WTC11 (cell line): ENCODE measurements around the gene SORD. TPM values are rescaled to one million over a fixed set of nuclear protein-coding genes. Genes with fewer than 3 reads are reported as not detected.

Experiments used
- ATAC-seq: fragments of 200-7000 bp; cut with Tn5 transposase; 2 replicates; pipeline ENCODE4 v1.10.0; 2021; ENCODE audit warnings: mild to moderate bottlenecking, moderate library complexity
- CTCF ChIA-PET: fragments of 300-600 bp; sonication (Branson Sonifier 250); formaldehyde crosslinking; loops from one replicate; lab custom pipeline; 2021; ENCODE audit warnings: antibody characterized with exemption; lab: Charles Lee
- POLR2A ChIA-PET: fragments of 350-600 bp; sonication (Branson Sonifier 250); formaldehyde crosslinking; loops from one replicate; lab custom pipeline; 2021; ENCODE audit warnings: antibody characterized with exemption; lab: Charles Lee
- DNase-seq: peaks from one replicate; pipeline ENCODE4 v3.0.0; 2021; ENCODE audit warnings: low spot score
- H3K27ac Mint-ChIP-seq: 2 replicates; pipeline ENCODE4 v1.8.0; 2021; ENCODE audit warnings: mixed read lengths
- H3K27me3 Mint-ChIP-seq: 2 replicates; pipeline ENCODE4 v1.8.0; 2021; ENCODE audit warnings: low read depth, mild to moderate bottlenecking, moderate library complexity, mixed read lengths
- H3K36me3 Mint-ChIP-seq: 2 replicates; pipeline ENCODE4 v1.8.0; 2021; ENCODE audit warnings: mixed read lengths
- H3K4me1 Mint-ChIP-seq: 2 replicates; pipeline ENCODE4 v1.8.0; 2022; ENCODE audit warnings: mixed read lengths
- H3K4me3 Mint-ChIP-seq: 2 replicates; pipeline ENCODE4 v1.8.0; 2021; ENCODE audit warnings: mild to moderate bottlenecking, moderate library complexity, mixed read lengths
- H3K9me3 Mint-ChIP-seq: 2 replicates; pipeline ENCODE4 v1.8.0; 2021; ENCODE audit warnings: mixed read lengths
- CBFB ChIP-seq: sonication (generic); formaldehyde crosslinking; IDR thresholded peaks from 2 replicates; pipeline ENCODE4 v1.8.1; 2022; ENCODE audit warnings: mild to moderate bottlenecking, low read depth, missing genetic modification reagents
- CREB1 ChIP-seq: sonication (generic); formaldehyde crosslinking; IDR thresholded peaks from 2 replicates; pipeline ENCODE4 v1.8.0; 2023; ENCODE audit warnings: mild to moderate bottlenecking, missing genetic modification reagents
- FOXJ3 ChIP-seq: sonication (generic); formaldehyde crosslinking; IDR thresholded peaks from 2 replicates; pipeline ENCODE4 v1.9.0; 2021; ENCODE audit warnings: missing genetic modification reagents, mild to moderate bottlenecking, borderline replicate concordance
- GTF2I ChIP-seq: fragments of 250-450 bp; sonication (Bioruptor Pico); conservative IDR thresholded peaks from 2 replicates; pipeline ENCODE4 v1.4.0; 2021; ENCODE audit warnings: mild to moderate bottlenecking
- JUN ChIP-seq: sonication (generic); formaldehyde crosslinking; IDR thresholded peaks from 2 replicates; pipeline ENCODE4 v1.8.0; 2023; ENCODE audit warnings: mild to moderate bottlenecking, missing genetic modification reagents
- RELA ChIP-seq: sonication (generic); formaldehyde crosslinking; IDR thresholded peaks from 2 replicates; pipeline ENCODE4 v1.8.1; 2022; ENCODE audit warnings: missing genetic modification reagents, mild to moderate bottlenecking, borderline replicate concordance
- TCF7 ChIP-seq: sonication (generic); formaldehyde crosslinking; IDR thresholded peaks from 2 replicates; pipeline ENCODE4 v1.8.0; 2022; ENCODE audit warnings: mild to moderate bottlenecking, low read depth, missing genetic modification reagents, moderate library complexity
- ZNF263 ChIP-seq: sonication (generic); formaldehyde crosslinking; IDR thresholded peaks from 2 replicates; pipeline ENCODE4 v1.8.1; 2022; ENCODE audit warnings: low read depth, mild to moderate bottlenecking, moderate library complexity, missing genetic modification reagents
- ZNF396 ChIP-seq: fragments of 250-450 bp; sonication (Bioruptor Pico); IDR thresholded peaks from 2 replicates; pipeline ENCODE4 v1.8.0; 2021; ENCODE audit warnings: mild to moderate bottlenecking, moderate library complexity, borderline replicate concordance
- ZNF423 ChIP-seq: fragments of 250-450 bp; sonication (Bioruptor Pico); IDR thresholded peaks from 2 replicates; pipeline ENCODE4 v2.1.2; 2022; ENCODE audit warnings: mild to moderate bottlenecking, moderate library complexity
- total RNA-seq: library from RNA; stranded (reverse); gene quantifications from 3 replicates; pipeline ENCODE4 v1.2.3, GENCODE V29; 2021
- TF ChIP-seq, protein P1 (sequence below): sonication (generic); formaldehyde crosslinking; IDR thresholded peaks from 2 replicates; pipeline ENCODE4 v1.8.0; 2022; ENCODE audit warnings: mild to moderate bottlenecking, missing genetic modification reagents
- TF ChIP-seq, protein P2 (sequence below): sonication (generic); formaldehyde crosslinking; IDR thresholded peaks from 2 replicates; pipeline ENCODE4 v1.8.1; 2022; ENCODE audit warnings: low read depth, missing genetic modification reagents, borderline replicate concordance
- TF ChIP-seq, protein P3 (sequence below): sonication (generic); formaldehyde crosslinking; conservative IDR thresholded peaks from 2 replicates; pipeline ENCODE4 v1.8.1; 2023; ENCODE audit warnings: mild to moderate bottlenecking, low read depth, missing genetic modification reagents, moderate library complexity
- TF ChIP-seq, protein P4 (sequence below): sonication (generic); formaldehyde crosslinking; IDR thresholded peaks from 2 replicates; pipeline ENCODE4 v1.8.1; 2023; ENCODE audit warnings: mild to moderate bottlenecking, missing genetic modification reagents, borderline replicate concordance
- TF ChIP-seq, protein P5 (sequence below): fragments of 250-450 bp; sonication (Bioruptor Pico); IDR thresholded peaks from 2 replicates; pipeline ENCODE4 v1.8.0; 2021; ENCODE audit warnings: mild to moderate bottlenecking
- TF ChIP-seq, protein P6 (sequence below): sonication (generic); formaldehyde crosslinking; IDR thresholded peaks from 2 replicates; pipeline ENCODE4 v1.8.0; 2022; ENCODE audit warnings: missing genetic modification reagents
- TF ChIP-seq, protein P7 (sequence below): sonication (generic); formaldehyde crosslinking; IDR thresholded peaks from 2 replicates; pipeline ENCODE4 v1.8.1; 2023; ENCODE audit warnings: mild to moderate bottlenecking, missing genetic modification reagents, moderate library complexity
- TF ChIP-seq, protein P8 (sequence below): sonication (generic); formaldehyde crosslinking; IDR thresholded peaks from 2 replicates; pipeline ENCODE4 v1.8.0; 2022; ENCODE audit warnings: mild to moderate bottlenecking, missing genetic modification reagents
- TF ChIP-seq, protein P9 (sequence below): fragments of 250-450 bp; sonication (Bioruptor Pico); IDR thresholded peaks from 2 replicates; pipeline ENCODE4 v1.9.0; 2021; ENCODE audit warnings: moderate library complexity, mild to moderate bottlenecking, inconsistent platforms, borderline replicate concordance

The SORD gene
- total RNA-seq, 1 experiment from 2014 or later = 46.2 TPM

DNA sequence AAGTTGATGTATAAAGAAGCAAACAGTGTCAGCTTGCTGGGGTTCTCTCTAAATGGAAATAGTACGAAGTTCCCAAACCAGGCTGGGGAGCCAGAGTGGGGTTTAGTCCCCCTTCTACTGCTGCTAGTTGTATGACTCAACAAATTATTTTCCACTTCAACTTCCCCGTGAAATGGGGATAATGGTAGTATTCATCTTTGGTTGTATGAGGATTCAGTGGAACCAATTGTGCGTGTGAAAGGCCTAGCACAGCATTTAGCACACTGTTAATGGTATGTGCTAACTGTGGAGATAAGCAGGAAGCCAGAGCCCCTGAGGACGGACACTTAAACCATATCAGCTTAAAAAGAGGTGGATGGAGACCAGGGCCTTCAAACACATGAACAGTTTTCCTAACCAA lies 4.2 kb downstream of the SORD start:
- CTCF ChIA-PET = interaction anchor here (1.1 kb wide), 1 partner anchor 91 kb away, joined by 3 read pairs; no protein-coding TSS in a partner anchor

DNA sequence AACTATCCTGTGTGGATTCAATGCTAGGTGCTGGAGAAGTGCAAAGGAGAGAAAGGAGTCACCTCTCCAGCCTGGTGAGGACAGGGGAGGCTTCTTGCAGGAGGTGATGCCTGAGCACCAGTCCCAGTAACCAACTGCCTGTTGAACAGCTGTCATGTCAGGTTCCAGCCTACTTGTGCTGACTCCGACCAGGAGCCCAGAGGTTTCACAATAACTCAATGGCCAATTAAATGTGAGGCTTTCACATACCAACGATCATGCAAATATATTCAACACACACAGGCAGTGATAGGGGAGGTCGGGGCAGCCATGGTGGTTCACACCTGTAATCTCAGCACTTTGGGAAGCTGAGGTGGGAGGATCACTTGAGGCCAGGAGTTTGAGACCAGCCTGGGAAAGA lies 7.7 kb downstream of the SORD start:
- H3K27ac Mint-ChIP-seq = no peak overlapping the region
- POLR2A ChIA-PET = interaction anchor here (0.7 kb wide), 1 partner anchor 36 kb away, joined by 3 read pairs; no protein-coding TSS in a partner anchor
- ATAC-seq = no peak
- CTCF ChIA-PET = interaction anchor here (0.6 kb wide), 2 partner anchors 66 to 414 kb away, joined by 3 read pairs; no protein-coding TSS in a partner anchor
- peaks cover 48% of the 10 kb centered on the region for H3K36me3 Mint-ChIP-seq
- H3K9me3 Mint-ChIP-seq = peaks cover 15% of the 10 kb centered on the region
- H3K4me3 Mint-ChIP-seq = no peak overlapping the region
- H3K4me1 Mint-ChIP-seq = peaks cover 5% of the 10 kb centered on the region
- DNase-seq = no peak
- no peaks in the 10 kb centered on the region for H3K27me3 Mint-ChIP-seq
- no peak for TF ChIP-seq ZNF396 (CRISPR knock-in tag)
- TF ChIP-seq, protein P1, sequence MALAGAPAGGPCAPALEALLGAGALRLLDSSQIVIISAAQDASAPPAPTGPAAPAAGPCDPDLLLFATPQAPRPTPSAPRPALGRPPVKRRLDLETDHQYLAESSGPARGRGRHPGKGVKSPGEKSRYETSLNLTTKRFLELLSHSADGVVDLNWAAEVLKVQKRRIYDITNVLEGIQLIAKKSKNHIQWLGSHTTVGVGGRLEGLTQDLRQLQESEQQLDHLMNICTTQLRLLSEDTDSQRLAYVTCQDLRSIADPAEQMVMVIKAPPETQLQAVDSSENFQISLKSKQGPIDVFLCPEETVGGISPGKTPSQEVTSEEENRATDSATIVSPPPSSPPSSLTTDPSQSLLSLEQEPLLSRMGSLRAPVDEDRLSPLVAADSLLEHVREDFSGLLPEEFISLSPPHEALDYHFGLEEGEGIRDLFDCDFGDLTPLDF (CRISPR knock-in tag) = no peak
- TF ChIP-seq, protein P2, sequence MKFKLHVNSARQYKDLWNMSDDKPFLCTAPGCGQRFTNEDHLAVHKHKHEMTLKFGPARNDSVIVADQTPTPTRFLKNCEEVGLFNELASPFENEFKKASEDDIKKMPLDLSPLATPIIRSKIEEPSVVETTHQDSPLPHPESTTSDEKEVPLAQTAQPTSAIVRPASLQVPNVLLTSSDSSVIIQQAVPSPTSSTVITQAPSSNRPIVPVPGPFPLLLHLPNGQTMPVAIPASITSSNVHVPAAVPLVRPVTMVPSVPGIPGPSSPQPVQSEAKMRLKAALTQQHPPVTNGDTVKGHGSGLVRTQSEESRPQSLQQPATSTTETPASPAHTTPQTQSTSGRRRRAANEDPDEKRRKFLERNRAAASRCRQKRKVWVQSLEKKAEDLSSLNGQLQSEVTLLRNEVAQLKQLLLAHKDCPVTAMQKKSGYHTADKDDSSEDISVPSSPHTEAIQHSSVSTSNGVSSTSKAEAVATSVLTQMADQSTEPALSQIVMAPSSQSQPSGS = no peak
- TF ChIP-seq ZNF423 (CRISPR knock-in tag) = no peak
- TF ChIP-seq, protein P3, sequence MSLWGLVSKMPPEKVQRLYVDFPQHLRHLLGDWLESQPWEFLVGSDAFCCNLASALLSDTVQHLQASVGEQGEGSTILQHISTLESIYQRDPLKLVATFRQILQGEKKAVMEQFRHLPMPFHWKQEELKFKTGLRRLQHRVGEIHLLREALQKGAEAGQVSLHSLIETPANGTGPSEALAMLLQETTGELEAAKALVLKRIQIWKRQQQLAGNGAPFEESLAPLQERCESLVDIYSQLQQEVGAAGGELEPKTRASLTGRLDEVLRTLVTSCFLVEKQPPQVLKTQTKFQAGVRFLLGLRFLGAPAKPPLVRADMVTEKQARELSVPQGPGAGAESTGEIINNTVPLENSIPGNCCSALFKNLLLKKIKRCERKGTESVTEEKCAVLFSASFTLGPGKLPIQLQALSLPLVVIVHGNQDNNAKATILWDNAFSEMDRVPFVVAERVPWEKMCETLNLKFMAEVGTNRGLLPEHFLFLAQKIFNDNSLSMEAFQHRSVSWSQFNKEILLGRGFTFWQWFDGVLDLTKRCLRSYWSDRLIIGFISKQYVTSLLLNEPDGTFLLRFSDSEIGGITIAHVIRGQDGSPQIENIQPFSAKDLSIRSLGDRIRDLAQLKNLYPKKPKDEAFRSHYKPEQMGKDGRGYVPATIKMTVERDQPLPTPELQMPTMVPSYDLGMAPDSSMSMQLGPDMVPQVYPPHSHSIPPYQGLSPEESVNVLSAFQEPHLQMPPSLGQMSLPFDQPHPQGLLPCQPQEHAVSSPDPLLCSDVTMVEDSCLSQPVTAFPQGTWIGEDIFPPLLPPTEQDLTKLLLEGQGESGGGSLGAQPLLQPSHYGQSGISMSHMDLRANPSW (CRISPR knock-in tag) = no peak
- TF ChIP-seq, protein P4, sequence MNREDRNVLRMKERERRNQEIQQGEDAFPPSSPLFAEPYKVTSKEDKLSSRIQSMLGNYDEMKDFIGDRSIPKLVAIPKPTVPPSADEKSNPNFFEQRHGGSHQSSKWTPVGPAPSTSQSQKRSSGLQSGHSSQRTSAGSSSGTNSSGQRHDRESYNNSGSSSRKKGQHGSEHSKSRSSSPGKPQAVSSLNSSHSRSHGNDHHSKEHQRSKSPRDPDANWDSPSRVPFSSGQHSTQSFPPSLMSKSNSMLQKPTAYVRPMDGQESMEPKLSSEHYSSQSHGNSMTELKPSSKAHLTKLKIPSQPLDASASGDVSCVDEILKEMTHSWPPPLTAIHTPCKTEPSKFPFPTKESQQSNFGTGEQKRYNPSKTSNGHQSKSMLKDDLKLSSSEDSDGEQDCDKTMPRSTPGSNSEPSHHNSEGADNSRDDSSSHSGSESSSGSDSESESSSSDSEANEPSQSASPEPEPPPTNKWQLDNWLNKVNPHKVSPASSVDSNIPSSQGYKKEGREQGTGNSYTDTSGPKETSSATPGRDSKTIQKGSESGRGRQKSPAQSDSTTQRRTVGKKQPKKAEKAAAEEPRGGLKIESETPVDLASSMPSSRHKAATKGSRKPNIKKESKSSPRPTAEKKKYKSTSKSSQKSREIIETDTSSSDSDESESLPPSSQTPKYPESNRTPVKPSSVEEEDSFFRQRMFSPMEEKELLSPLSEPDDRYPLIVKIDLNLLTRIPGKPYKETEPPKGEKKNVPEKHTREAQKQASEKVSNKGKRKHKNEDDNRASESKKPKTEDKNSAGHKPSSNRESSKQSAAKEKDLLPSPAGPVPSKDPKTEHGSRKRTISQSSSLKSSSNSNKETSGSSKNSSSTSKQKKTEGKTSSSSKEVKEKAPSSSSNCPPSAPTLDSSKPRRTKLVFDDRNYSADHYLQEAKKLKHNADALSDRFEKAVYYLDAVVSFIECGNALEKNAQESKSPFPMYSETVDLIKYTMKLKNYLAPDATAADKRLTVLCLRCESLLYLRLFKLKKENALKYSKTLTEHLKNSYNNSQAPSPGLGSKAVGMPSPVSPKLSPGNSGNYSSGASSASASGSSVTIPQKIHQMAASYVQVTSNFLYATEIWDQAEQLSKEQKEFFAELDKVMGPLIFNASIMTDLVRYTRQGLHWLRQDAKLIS (CRISPR knock-in tag) = no peak
- no peak for TF ChIP-seq ZNF263

More for the DNA sequence above, 4.2 kb downstream of the SORD start:
- ATAC-seq (no peak), DNase-seq (no peak)
- H3K4me1 Mint-ChIP-seq = peaks cover 23% of the 10 kb centered on the region
- H3K27me3 Mint-ChIP-seq = no peaks in the 10 kb centered on the region
- H3K27ac Mint-ChIP-seq = no peak overlapping the region
- H3K4me3 Mint-ChIP-seq = no peak overlapping the region
- POLR2A ChIA-PET = no interaction called here
- peaks cover 15% of the 10 kb centered on the region for H3K9me3 Mint-ChIP-seq
- peaks cover 39% of the 10 kb centered on the region for H3K36me3 Mint-ChIP-seq
- TF ChIP-seq, protein P5, sequence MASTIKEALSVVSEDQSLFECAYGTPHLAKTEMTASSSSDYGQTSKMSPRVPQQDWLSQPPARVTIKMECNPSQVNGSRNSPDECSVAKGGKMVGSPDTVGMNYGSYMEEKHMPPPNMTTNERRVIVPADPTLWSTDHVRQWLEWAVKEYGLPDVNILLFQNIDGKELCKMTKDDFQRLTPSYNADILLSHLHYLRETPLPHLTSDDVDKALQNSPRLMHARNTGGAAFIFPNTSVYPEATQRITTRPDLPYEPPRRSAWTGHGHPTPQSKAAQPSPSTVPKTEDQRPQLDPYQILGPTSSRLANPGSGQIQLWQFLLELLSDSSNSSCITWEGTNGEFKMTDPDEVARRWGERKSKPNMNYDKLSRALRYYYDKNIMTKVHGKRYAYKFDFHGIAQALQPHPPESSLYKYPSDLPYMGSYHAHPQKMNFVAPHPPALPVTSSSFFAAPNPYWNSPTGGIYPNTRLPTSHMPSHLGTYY (CRISPR knock-in tag) = no peak
- TF ChIP-seq, protein P6, sequence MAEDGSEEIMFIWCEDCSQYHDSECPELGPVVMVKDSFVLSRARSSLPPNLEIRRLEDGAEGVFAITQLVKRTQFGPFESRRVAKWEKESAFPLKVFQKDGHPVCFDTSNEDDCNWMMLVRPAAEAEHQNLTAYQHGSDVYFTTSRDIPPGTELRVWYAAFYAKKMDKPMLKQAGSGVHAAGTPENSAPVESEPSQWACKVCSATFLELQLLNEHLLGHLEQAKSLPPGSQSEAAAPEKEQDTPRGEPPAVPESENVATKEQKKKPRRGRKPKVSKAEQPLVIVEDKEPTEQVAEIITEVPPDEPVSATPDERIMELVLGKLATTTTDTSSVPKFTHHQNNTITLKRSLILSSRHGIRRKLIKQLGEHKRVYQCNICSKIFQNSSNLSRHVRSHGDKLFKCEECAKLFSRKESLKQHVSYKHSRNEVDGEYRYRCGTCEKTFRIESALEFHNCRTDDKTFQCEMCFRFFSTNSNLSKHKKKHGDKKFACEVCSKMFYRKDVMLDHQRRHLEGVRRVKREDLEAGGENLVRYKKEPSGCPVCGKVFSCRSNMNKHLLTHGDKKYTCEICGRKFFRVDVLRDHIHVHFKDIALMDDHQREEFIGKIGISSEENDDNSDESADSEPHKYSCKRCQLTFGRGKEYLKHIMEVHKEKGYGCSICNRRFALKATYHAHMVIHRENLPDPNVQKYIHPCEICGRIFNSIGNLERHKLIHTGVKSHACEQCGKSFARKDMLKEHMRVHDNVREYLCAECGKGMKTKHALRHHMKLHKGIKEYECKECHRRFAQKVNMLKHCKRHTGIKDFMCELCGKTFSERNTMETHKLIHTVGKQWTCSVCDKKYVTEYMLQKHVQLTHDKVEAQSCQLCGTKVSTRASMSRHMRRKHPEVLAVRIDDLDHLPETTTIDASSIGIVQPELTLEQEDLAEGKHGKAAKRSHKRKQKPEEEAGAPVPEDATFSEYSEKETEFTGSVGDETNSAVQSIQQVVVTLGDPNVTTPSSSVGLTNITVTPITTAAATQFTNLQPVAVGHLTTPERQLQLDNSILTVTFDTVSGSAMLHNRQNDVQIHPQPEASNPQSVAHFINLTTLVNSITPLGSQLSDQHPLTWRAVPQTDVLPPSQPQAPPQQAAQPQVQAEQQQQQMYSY (CRISPR knock-in tag) = no peak
- TF ChIP-seq GTF2I (CRISPR knock-in tag) (no peak), FOXJ3 (CRISPR knock-in tag) (no peak), CBFB (no peak), JUN (no peak), CREB1 (CRISPR knock-in tag) (no peak), TCF7 (no peak), RELA (CRISPR knock-in tag) (no peak)
- TF ChIP-seq, protein P7, sequence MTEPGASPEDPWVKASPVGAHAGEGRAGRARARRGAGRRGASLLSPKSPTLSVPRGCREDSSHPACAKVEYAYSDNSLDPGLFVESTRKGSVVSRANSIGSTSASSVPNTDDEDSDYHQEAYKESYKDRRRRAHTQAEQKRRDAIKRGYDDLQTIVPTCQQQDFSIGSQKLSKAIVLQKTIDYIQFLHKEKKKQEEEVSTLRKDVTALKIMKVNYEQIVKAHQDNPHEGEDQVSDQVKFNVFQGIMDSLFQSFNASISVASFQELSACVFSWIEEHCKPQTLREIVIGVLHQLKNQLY = no peak
- TF ChIP-seq, protein P8, sequence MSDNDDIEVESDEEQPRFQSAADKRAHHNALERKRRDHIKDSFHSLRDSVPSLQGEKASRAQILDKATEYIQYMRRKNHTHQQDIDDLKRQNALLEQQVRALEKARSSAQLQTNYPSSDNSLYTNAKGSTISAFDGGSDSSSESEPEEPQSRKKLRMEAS (CRISPR knock-in tag) = no peak
- TF ChIP-seq, protein P9, sequence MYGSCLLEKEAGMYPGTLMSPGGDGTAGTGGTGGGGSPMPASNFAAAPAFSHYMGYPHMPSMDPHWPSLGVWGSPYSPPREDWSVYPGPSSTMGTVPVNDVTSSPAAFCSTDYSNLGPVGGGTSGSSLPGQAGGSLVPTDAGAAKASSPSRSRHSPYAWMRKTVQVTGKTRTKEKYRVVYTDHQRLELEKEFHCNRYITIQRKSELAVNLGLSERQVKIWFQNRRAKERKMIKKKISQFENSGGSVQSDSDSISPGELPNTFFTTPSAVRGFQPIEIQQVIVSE = no peak
